HG03575 (cell line): Measurements from ENCODE around the gene GOLT1A.

ENCODE experiments used
- ATAC-seq: cut with Tn5 transposase; IDR thresholded peaks from one replicate; pipeline ENCODE4 v1.9.1; 2021; ENCODE audit not compliant: unreplicated experiment, insufficient number of reproducible peaks, low FRiP score; ENCODE audit errors: extremely low read depth

GOLT1A gene

DNA sequence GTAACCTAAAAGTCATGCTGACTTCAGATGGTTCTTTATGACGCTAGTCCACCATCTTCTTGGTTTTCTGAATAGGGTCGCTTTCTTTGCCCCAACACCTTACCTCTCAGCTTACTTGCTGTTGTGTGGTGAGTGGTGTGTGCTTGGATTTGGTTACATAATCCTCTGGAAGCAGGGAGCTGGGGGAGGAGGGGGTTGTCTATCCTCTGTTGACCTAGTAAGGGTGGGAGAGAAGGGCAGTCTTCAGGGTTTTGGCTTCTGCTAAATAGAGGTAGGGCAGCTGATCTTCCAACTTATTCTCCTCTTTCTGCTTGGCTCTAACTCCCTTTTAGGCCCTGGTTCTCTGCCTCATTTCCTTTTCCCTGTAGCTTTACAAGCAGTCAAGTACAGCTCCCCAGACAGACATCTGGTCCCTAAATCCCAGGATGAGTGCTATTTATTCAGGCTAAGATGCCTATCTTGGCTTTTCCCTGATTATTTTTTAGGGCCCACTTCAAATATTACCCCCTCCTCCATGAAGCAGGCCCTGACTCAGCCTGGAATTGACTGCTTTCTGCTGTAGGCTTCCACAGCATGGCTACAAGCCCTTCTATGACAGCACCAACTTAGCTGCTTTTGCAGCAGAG, 41.3 kb downstream of the GOLT1A start:
- ATAC-seq = no peak

DNA sequence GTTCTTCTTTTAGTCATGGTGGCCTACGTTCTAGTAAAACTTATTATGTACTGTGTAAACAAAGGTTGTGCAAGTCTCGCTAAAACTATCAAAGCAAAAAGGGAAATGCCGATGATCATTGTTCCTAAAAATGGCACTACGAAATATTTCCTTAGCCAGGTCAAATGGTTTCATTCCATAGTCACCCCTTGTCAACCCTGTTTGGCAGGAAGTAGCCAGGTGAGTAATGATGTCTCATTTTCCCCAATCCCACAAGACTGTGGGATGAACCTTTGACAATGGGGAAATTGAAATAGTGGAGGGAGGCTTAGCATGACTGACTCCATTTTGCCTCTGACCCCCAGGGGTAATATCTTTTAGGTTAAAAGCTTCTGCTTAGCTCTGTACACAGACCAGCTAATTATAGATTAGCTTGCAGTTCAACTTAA, 42.0 kb downstream of the GOLT1A start:
- ATAC-seq = no peak

DNA sequence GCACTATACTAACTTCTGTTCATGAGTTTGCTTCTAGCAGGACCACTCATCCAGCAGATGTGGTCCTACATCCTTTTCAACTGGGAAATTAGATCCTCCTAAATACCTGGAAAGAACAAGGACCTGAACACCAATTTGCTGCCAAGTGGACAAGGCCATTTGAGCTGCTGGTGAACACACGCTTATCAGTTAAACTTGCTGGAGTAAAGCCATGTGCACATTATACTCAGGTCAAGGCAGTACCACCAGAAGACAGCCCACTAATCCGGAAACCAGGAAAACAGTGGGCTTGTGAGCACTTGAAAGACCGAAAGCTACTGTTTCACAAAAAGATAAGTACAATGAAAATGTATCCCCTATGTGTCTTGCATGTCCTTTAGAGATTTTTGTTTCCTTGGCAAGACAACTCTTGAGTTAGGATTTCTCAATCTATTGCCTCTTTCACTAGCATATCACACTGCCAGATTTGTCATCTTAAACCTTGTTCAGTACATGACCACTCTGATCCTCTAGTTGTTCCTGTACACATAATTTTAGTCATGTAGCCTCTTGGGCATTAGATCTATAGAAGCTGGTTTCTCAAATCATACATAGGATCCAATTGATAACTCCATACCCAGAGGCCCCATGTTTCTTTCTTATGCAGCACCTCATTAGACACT, 43.2 kb downstream of the GOLT1A start:
- ATAC-seq = no peak

DNA sequence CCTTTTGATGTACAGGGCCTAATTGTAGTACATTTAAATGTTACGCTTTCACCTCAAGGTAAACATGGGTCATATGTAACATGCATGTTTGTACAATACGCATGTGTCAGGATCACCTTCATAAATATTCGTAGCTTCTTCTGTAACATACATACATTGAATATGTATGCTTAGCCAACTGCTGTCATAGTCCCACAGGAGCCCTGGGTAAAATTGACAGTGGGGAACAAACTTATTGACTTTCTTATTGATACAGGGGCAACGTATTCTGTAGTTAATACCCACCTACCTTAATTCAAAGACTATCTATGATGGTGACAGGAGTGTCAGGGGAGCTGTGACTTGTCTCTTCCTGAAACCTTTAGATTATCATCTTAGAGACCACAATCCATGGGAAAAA, 43.9 kb downstream of the GOLT1A start:
- no peak for ATAC-seq

DNA sequence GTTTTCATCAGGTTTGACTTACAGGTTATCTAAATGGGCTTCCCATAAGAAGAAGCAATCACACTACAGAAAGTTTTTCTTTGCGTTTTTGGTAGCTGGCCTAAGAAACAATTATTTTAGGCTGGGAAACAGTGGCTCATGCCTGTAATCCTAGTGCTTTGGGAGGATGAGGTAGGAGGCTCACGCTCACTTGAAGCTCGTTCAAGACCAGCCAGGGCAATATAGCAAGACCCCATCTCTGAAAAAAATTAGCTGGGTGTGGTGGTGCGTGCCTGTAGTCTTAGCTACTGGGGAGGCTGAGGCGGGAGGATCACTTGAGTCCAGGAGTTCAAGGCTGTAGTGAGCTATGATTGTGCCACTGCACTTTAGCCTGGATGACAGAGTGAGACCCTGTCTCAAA, 46.1 kb downstream of the GOLT1A start:
- ATAC-seq = no peak

DNA sequence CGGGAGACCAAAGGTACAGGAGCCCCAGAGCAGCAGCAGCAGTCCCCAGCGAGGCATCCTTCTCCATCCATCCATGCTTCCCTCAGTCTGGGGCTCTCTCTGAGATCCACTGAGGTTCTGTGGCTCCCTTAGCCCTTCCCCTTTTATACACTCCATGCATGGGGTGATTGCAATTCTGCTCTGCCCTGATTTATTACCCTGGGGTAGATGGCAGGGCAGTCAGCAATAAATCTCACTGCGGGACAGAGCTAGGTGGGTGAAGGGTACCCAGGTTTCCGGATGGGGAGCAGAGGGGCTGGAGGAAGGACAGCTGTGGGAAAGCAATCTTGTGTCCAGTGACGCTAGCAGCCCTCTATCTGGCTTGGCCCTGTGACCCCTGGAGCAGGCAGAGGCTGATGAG, 47.6 kb downstream of the GOLT1A start, which contains the start of gene REN:
TSS of gene REN (minus strand) at position 119 of the 400 bp plus-strand sequence. CDS start at position 75, 44 bp downstream.
- ATAC-seq = no peak

DNA sequence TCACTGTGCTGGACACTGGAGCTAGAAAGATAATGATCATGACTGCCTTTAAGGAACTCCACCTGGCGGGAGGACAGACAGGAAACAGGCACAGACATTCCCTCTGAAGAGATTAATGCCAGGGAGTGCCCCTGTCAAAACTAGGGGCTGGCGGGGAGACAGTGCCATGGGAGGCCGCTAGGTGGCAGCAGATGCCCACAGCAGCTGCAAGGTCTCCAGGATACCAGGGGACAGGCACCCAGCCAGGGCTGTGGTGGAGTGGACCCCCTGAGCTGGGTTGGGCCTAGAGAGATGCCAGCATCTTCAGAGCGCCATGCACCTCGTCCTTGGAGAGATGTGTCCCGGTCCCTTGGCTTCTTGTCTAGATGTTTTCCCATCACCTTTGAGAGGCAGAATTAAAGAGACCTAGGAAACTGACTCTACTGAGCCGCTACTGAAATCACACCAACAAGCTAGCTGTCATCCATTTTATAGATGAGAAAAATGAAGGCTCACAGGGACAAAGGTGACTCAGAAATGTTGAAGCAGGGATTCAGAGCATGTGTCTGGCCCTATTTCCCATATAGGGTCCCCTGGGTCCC, 51.2 kb downstream of the GOLT1A start:
- no peak for ATAC-seq

DNA sequence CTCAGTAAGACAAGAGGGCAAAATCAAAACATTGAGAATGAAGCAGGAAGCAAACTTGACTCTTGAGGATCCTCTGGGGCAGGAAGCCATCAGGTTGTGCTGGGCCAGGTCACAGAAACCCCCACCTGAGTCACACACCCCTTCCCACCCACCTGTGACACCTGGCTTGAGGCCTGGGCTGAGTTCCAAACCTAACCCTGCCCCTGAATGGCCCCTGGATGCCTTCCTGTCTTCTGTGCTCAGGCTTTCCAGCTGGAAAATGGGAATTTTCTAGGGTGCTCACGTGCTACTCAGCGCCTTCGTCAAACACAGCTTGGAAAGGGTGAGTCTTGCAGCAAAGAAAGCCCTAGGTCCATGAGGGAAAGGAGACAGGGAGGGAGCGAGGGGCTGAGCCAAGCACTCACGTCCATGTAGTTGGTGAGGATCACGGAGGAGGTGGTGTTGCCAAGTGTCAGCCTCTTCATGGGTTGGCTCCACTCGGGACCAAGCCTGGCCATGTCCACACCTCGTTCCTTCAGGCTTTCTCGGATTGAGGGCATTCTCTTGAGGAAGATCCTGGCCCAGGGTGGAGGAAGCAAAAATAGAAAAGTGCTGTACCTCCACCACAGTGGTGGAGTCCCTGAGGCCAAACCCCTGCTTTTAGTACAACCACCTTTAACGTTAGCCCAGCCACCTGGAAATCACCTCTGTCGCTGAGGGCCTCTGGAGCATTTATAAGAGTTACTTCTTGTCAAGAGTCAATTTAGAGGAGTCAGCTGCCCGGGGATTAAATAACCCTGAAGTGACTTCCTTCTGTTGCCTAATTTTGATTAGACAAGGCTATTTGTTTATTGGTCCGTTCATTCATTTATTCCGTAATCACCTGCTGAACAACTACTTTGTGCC, 51.9 kb downstream of the GOLT1A start:
- no peak for ATAC-seq

DNA sequence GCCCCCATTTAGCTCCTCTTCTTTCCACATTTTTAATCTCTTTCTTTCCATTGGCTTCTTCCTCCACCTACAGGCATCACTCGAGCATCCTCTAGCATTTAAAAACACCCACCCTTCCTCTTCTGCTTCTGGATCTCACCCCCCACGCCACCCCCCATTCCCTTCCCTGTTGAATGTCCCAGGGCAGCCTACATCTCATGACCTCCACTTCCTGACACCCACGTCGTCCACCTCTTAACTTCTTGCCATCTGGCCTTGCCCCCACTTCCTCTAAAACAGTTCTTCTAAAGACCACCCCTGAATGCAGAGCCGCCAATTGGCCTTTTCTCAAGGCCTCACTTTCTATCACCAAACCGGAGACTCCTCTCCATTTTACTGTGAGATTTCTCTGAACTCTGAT, 55.8 kb downstream of the GOLT1A start:
- no peak for ATAC-seq

DNA sequence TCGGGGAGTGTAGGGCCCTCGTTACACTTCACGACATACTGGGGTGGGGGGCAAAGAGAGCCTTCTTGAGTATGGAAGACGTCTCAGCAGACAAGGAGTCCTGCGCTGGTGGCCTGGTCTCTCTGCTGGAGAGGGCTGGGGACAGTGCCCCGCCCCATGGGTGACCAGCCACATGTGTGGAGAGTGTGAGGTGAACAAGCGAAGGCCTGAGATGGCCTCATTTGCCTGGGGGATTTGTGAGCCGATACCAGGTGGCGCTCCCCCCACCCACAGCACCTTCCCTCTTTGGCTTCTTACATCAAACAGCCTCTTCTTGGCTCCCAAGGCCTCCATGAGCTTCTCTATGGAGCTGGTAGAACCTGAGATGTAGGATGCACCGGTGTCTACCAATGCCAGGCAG, 57.9 kb downstream of the GOLT1A start:
- no peak for ATAC-seq

DNA sequence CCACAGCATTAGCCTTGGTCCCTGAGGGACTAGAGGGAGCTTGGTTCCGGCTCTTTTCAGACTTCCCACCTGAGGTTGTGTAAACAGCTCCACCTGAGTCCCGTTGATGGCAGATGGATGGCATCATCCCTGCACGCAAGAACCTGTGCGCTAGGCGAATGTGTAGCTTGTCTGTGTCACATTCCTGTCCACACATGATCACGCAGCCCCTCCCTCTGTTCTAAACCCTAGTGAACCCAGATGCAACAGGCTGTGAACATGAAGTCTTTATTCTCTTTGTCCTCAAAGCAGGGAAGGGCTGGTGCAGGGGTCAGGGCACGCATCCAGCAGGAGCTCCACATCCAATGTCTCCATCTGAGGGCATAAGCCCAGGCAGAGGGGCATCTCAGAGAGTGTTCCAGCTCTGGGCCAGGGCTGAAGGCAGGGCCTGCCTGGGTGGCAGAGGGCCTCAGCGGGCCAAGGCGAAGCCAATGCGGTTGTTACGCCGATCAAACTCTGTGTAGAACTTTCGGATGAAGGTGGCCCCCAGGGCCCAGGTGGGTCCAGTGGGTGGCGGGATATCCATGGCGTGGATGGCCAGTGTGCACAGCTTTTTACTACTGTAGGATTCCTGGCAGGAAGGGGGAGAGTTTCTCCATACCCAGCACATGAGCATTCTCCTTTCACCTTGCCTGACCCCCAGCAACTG, 59.1 kb downstream of the GOLT1A start:
- no peak for ATAC-seq

DNA sequence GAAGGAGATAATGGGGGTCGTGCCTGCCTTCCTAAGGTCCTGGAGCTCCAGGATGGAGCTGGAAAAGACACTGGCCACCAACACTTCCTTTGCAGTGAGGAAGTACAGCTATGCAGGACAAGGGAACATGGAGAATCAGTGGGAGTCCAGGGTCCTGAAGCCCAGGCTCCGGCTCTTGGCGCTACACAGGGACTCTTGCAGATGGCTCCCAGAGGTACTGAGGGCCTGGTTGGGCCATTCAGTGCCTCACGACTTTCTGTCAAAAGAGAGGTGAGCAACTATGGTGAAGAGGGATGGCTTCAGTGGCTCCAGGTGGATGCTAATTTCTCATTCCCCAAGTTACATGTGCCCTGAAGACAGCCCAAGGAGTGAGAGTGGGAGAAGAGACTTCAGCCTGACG, 60.1 kb downstream of the GOLT1A start:
- ATAC-seq = no peak

DNA sequence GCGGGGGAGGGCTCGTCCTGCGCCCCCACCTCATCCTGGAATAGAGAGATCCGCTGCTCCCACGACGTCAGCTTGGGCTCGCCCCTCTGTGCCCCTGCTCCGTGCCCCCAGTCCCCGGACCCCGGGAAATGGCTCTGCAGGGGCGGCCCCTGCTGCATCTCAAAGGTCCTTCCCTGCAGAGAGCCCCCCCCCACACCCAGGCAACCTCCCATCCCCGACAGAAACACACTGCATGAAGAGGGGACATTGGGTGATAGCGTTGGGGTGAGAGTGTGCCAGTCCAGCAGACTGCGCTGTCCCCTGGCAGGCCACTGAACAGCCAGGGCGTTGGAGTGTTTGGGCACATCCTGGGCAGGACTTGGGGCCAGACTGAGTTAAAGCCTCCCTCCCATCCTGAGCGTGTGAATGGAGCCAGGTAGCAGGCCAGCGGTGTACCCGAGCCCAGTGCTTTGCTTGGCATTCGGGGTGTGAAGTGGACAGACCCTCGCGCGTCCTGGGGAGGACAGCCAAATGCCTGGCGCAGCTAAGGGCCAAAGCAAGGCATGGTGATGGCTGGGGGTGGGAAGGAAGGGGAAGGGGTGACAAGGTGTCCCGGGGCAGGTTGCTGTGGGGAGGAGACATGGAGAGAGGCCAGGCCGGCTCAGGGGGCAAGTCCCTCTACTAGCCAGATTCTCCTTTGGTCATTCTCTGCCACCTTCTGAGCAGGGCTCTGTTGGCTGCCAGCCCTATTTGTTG, 61.3 kb downstream of the GOLT1A start:
- ATAC-seq = no peak

DNA sequence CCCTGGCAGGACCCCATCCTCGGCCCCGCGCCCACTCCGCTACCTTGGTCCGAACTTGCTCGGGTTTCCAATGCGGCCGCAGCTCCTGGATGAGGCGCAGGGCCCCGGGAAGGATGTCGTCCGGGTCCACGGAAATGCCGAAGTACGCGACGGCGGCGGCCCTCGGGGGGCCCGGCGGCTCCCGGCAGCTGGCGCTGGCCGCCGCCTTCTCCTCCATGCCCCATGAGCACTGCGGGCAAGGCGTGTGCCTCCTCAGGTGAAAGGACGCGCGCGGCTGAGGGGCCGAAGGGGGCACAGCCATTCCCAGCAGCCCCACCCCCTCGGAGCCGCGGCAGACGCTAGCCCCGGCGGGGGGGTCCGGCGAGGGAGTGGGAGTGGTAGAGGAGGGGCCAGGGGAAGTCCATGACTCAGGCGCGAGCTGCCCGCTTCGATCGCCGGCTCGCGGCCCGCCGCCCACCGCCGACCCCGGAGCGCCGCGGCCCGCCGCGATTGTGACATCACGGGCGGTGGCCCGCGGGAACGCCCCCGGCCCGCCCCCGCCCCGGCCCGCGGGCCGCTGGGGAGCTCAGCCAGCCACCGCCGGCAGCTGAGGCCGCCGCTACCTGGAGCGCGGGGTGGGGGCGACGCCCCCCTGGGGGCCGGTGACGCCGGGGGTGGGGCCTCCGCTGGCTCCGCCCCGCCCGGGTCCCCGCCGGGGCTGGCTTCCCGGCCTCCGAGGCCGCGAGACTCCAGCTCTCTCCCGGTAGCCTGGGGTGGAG, 62.1 kb downstream of the GOLT1A start, which contains the start of gene ETNK2:
TSS of gene ETNK2 (minus strand) at position 493 of the 758 bp plus-strand sequence. CDS start at position 301, 192 bp downstream.
- ATAC-seq = no peak

DNA sequence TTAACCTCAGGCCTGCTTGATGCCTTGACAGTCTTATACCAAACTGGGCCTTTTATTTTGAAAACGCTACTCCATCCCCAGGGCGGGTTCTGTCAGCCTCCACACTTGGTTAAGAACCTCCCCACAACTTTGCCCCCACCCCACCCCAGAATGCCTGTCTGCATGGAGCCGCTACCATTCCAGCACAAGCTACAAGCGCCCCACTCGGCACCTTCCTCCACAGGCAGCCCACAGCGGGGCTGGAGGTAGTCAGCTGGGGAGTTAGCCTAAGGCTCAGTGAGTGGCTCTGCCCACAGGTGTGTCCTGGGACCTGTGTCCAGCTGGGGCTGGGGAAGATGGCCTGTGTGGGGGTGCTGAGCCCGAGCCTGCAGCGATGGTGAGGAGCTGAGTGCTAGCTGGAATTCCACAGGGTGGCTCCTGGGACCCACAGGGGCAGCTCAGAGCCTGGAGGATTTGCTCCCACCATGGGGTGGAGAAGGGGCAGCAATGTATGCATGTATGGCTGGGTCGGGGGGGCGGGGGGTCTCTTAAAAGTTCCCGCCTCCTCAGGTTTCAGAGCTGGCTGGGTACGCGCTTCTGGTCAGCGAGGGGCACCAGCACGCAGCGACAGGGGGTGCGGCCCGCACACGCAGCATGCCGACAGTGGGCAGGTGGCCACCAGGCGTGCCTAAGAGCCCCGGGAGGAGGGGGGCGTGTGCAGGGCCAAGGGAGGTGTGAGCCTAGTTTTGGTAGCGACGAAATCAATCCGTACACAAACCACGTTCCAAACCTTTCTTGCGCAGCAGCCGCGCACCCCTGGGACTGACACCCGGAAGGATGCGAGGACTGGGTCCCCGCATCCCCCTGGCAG, 62.9 kb downstream of the GOLT1A start:
- no peak for ATAC-seq

DNA sequence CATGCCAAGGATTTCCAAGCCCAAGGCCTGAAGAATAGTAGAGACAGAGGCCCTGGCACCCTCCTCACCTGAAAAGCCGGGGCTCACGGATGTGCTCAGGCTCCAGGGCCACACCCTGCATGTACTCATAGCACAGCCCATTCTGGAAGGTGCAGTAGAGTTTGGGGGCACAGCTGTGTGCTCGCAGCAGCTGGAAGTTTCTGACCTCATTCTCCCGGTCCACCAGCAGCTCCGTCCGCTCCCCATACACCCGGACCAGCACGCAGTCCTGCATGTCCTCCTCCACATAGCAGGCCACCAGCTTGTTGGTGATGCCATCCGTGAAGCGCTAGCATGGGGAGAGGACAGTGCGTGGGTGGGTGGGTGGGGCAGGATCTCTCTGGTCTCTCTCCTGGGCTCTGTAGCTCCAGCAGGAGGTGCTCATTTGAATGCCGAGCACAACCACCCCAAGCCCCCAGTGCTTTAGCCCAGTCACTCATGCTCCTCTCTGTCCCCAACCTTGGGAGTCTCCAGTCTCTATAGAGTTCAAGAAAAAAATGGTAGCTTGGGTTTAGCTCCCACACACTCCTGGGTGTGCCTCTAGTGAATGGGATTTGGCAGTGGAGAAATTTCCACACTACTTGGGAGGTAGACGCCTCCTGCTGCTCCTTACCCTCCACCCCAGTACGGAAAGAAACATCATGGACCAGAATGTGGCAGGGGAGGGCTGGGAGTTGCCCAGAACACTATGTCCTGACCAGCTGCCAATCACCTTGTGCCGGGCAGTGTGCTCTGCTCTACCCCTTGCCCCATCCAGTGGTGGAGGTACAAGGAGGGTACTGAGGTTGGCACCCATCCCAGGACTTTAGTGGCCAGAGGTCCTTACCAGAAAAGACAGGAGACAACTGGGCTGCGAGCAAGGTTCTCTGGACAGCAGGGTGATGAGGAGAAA, 63.9 kb downstream of the GOLT1A start:
- ATAC-seq = no peak
